GM12878 (cell line): ENCODE measurements around the gene GALE. TPM values are rescaled to one million over a fixed set of nuclear protein-coding genes. Genes with fewer than 3 reads are reported as not detected.
A peak's percentile ranks its signal among the peaks of the same experiment; 100 is the strongest.

Experiments
- CHD1 ChIP-seq: IDR thresholded peaks from 2 replicates; pipeline ENCODE4 v1.6.1; 2012; ENCODE audit warnings: low read depth, low read length, improper control_type of control experiment
- CREM ChIP-seq: IDR thresholded peaks from 2 replicates; pipeline ENCODE4 v1.6.1; 2014; ENCODE audit warnings: antibody characterized with exemption, low read depth
- CTCF ChIP-seq, 3 experiments: IDR thresholded peaks in 2 of 3; conservative IDR thresholded peaks in 1 of 3; 2 replicates each; pipeline ENCODE4 v1.5.1; 2011; ENCODE audit warnings: low read depth in 3 of 3, low read length in 3 of 3, mild to moderate bottlenecking in 3 of 3, control low read depth in 2 of 3, moderate library complexity in 2 of 3, inconsistent platforms in 1 of 3, mixed read lengths in 1 of 3; ENCODE audit not compliant: control insufficient read depth in 2 of 3, insufficient read depth in 1 of 3; ENCODE audit errors: extremely low read depth in 1 of 3
- FOXM1 ChIP-seq: IDR thresholded peaks from 2 replicates; pipeline ENCODE4 v1.6.1; 2012; ENCODE audit warnings: low read depth, mild to moderate bottlenecking, inconsistent platforms, low read length, moderate library complexity
- IKZF2 ChIP-seq, 2 experiments: fragments of 450-650 bp; IDR thresholded peaks; 2 replicates each; pipeline ENCODE4 v1.6.1; 2017; ENCODE audit warnings: mild to moderate bottlenecking in 2 of 2, moderate library complexity in 2 of 2
- IRF3 ChIP-seq: fragments of 450-650 bp; IDR thresholded peaks from 2 replicates; pipeline ENCODE4 v1.6.1; 2014; ENCODE audit warnings: mild to moderate bottlenecking
- JUND ChIP-seq: IDR thresholded peaks from 2 replicates; pipeline ENCODE4 v1.6.1; 2012; ENCODE audit warnings: low read depth, mild to moderate bottlenecking, low read length, improper control_type of control experiment, moderate library complexity
- PAX5 ChIP-seq: IDR thresholded peaks from 2 replicates; pipeline ENCODE4 v1.6.1; 2011; ENCODE audit warnings: low read depth, low read length, borderline replicate concordance
- PAX8 ChIP-seq: fragments of 450-650 bp; IDR thresholded peaks from 2 replicates; pipeline ENCODE4 v1.6.1; 2017; ENCODE audit warnings: mild to moderate bottlenecking, moderate library complexity
- PBX3 ChIP-seq: IDR thresholded peaks from 2 replicates; pipeline ENCODE4 v1.6.1; 2011; ENCODE audit warnings: mild to moderate bottlenecking, low read depth, low read length, moderate library complexity; ENCODE audit not compliant: insufficient replicate concordance
- RB1 ChIP-seq: fragments of 450-650 bp; formaldehyde crosslinking; IDR thresholded peaks from 2 replicates; pipeline ENCODE4 v1.6.1; 2017; ENCODE audit warnings: mild to moderate bottlenecking, borderline replicate concordance
- RUNX3 ChIP-seq: IDR thresholded peaks from 2 replicates; pipeline ENCODE4 v1.6.1; 2012; ENCODE audit warnings: low read length, inconsistent platforms
- SKIL ChIP-seq: fragments of 450-650 bp; IDR thresholded peaks from 2 replicates; pipeline ENCODE4 v1.6.1; 2017; ENCODE audit warnings: mild to moderate bottlenecking, low read depth, inconsistent platforms; ENCODE audit not compliant: poor library complexity, severe bottlenecking
- TAF1 ChIP-seq: IDR thresholded peaks from 2 replicates; pipeline ENCODE4 v1.6.1; 2011; ENCODE audit warnings: mild to moderate bottlenecking, low read depth, low read length, borderline replicate concordance
- USF1 ChIP-seq: IDR thresholded peaks from 2 replicates; pipeline ENCODE4 v1.6.1; 2011; ENCODE audit warnings: borderline replicate concordance, low read depth, mild to moderate bottlenecking, moderate library complexity, mixed read lengths, low read length; ENCODE audit not compliant: insufficient read depth; ENCODE audit errors: extremely low read length
- ZNF217 ChIP-seq: fragments of 450-650 bp; IDR thresholded peaks from 2 replicates; pipeline ENCODE4 v1.6.1; 2017; ENCODE audit warnings: antibody characterized with exemption, mild to moderate bottlenecking
- ZNF24 ChIP-seq: fragments of 450-650 bp; IDR thresholded peaks from 2 replicates; pipeline ENCODE4 v1.6.1; 2017; ENCODE audit warnings: antibody characterized with exemption, mild to moderate bottlenecking
- ZNF384 ChIP-seq: IDR thresholded peaks from 2 replicates; pipeline ENCODE4 v1.6.1; 2012; ENCODE audit warnings: low read depth, mild to moderate bottlenecking, low read length, improper control_type of control experiment, borderline replicate concordance
- ZNF687 ChIP-seq: fragments of 450-650 bp; IDR thresholded peaks from 2 replicates; pipeline ENCODE4 v1.6.1; 2017; ENCODE audit warnings: mild to moderate bottlenecking, moderate library complexity
- polyA plus RNA-seq, 11 experiments: library from polyadenylated mRNA; depleted of rRNA in 4 of 11; unstranded in 6 of 11; stranded (reverse) in 5 of 11; fragments of >200 nt; fragmentation: Nextera tagmentation in 4 of 11; fragmentation: Illumina TruSeq in 1 of 11; extraction: Ambion mirVana in 4 of 11; extraction: Trizol in 1 of 11; gene quantifications; 1 replicate in 1 of 11; 2 replicates in 10 of 11; pipeline versions ENCODE4 v1.2.1 to v1.2.3, GENCODE V29; 2011 to 2016; ENCODE audit warnings: inconsistent platforms in 2 of 11, missing spikeins in 2 of 11, low read depth in 1 of 11
- total RNA-seq, 4 experiments: library from RNA; depleted of rRNA in 3 of 4; stranded (reverse); fragments of >200 nt in 3 of 4; fragmentation: Illumina TruSeq in 1 of 4; extraction: Trizol in 1 of 4; gene quantifications; 2 replicates each; pipeline versions ENCODE4 v1.2.1 to v1.2.3, GENCODE V29; 2013 to 2021

GALE gene
- total and polyA plus RNA-seq, 10 of the 15 experiments (the other 5 are each of a cell fraction or from before 2014, with no cell fraction given) = 4.2 to 93.7 (median 40.4) TPM

GRCh38 chr1:23809751-23810171 is 9.2 kb upstream of the GALE start (continued):
- TF ChIP-seq USF1 (peak; percentile 41), ZNF217 (no peak), CHD1 (no peak), IRF3 (no peak), ZNF384 (no peak), ZNF687 (0 out of 2 replicates have a peak, but pooled peaks have one; percentile 52), PAX5 (no peak), JUND (no peak), ZNF24 (0 out of 2 replicates have a peak, but pooled peaks have one; percentile 49), PBX3 (no peak), TAF1 (no peak), PAX8 (no peak), RUNX3 (peak; percentile 10; the same call in 1 of the 2 replicates), SKIL (peak; percentile 62), IKZF2 (IDR thresholded peaks at IDR 0.05) (no peak), RB1 (0 out of 2 replicates have a peak, but pooled peaks have one; percentile 18), CTCF (IDR thresholded peaks at IDR 0.05 in 2 of 3, conservative IDR thresholded peaks at IDR 0.05 in 1 of 3; ENCODE audit: control insufficient read depth in 2 of 3, extremely low read depth in 1 of 3, insufficient read depth in 1 of 3, low read depth in 3 of 3, low read length in 3 of 3) (peak; percentile 95 to 98 (median 97)), FOXM1 (peak; percentile 56; the same call in 1 of the 2 replicates), CREM (peak; percentile 57; the same call in 1 of the 2 replicates)
